HTR-8/SVneo (cell line): ENCODE results near the gene WDR59.
"Not testable (repeated sequence)": the region's sequence is repeated elsewhere in the genome, so short reads cannot be mapped to it uniquely, and the experiment has no call there.

ENCODE experiments used
- DNase-seq: peaks from one replicate; pipeline ENCODE4 v3.0.0; 2011; ENCODE audit warnings: low spot score, mixed read lengths; ENCODE audit not compliant: insufficient read length
- FAIRE-seq: peaks from 2 replicates; lab custom pipeline; 2011; peaks lifted over from hg19 to GRCh38; lab: Jason Lieb, UNC

WDR59 gene

GRCh38 chr16:74984529-74985296, at the start of gene WDR59:
Gene WDR59 (minus strand): TSS chr16:74985123. CDS start chr16:74985017, 106 bp downstream.
- FAIRE-seq: peak; percentile 99
- peak; percentile 100 for DNase-seq

- FAIRE-seq (no peak), DNase-seq (no peak)
These were observed 47.7 kb upstream of the WDR59 start for GRCh38 chr16:75032655-75033054.

DNA sequence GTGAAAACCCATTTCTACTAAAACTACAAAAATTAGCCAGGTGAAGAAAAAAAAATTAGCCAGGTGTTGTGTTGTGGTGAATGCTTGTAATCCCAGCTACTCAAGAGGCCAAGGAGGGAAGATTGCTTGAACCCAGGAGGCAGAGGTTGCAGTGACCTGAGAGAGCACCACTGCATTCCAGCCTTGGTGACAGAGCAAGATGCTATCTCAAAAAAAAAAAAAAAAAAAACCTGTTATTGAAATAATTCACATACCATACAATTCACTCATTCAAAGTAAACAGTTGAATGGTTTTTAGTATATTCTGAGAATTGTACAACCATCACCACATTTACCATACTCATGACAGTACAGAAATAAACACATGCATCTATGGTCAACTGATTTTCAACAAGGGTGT, 44.9 kb upstream of the WDR59 start:
- DNase-seq: no peak
- FAIRE-seq: no peak

GRCh38 chr16:75028544-75029135, 43.7 kb upstream of the WDR59 start:
- FAIRE-seq (no peak), DNase-seq (no peak)

DNA sequence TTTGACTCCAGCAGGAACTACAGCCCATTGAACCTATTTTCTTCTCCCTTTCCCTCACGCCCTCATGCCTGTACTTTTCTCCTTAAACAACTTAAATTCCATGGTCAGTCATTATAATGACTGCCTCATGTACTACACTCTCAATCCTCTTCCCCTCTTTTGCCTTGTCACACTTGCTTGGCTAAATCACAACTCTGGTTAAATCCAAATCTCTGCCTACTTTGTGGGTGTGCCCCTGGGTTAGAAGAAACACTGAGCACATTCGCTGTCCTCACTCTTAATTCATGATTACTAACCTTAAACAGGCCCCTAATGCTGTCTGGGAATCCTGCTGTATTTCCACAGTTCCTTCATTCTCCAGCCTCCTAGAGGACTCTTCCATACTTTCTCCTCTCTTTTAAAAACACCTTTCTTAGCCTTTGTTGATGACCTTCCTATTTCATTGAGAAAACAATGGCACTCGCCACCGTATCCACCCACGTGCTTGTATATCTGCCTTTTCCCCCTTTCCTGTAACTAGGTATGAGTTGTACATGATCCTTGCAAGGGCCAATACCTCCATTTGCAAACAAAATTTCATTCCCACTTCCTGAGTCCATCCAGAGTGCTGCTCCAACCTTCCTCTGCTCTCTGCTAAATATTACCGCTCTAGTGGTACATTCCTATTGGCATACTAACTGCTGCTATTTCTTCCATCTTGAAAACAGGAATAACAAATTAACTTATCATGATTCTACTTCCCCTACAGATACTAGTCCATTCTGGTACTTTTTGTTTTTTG, 42.8 kb upstream of the WDR59 start:
- DNase-seq: no peak
- FAIRE-seq: peak; percentile 31

DNA sequence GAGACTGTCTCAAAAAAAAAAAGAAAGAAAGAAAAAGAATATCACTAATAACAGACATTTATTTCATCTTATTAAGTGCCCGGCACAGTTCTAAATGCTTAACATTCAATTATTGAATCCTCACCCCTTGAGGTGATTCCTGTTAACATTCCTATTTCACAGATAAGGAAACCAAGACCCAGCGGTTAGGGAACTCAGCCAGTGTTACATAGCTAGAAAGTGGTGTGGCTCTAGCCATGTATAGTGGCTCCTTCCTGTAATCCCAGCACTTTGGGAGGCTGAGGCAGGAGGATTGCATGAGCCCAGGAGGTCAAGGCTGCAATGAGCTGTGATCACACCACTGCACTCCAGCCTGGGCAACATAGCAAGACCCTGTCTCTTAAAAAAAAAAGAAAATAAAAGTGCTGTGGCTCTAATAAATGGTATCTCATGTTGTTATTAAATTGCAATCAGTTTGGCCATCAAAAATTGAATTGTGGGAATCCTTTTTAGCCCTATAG, 42.0 kb upstream of the WDR59 start:
- FAIRE-seq (no peak), DNase-seq (no peak)

- peak; percentile 64 for DNase-seq
- FAIRE-seq: not testable (repeated sequence)
These were observed 41.4 kb upstream of the WDR59 start for GRCh38 chr16:75026239-75026891.

GRCh38 chr16:75025761-75026160, 40.8 kb upstream of the WDR59 start:
- no peak for FAIRE-seq
- DNase-seq: no peak

- DNase-seq (no peak), FAIRE-seq (no peak)
These were observed 39.7 kb upstream of the WDR59 start for GRCh38 chr16:75024594-75024993.

GRCh38 chr16:75024182-75024581, 39.3 kb upstream of the WDR59 start:
- FAIRE-seq: no peak

GRCh38 chr16:75023009-75023408, 38.1 kb upstream of the WDR59 start:
- FAIRE-seq (no peak), DNase-seq (no peak)

More at GRCh38 chr16:75024182-75024581, 39.3 kb upstream of the WDR59 start:
- DNase-seq: no peak

DNA sequence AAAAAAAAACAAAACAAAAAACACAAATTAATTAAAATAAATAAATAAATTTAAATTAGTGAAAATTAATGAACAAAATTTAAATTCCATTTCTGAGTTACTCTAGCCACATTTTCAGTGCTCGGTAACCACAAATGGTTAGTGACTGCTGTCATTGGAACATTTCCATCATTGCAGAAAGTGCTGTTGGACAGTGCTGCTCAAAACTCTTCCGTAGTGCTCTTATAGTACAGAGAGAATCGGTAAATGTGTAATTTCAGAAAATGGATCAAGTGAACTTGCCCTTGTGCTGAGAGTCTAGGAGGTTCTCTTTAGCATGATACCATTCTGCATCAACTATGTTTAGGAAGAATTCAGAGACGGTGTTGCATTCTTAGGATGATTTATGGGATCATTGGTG, 37.6 kb upstream of the WDR59 start:
- FAIRE-seq: no peak

GRCh38 chr16:75021410-75021809, 36.5 kb upstream of the WDR59 start:
- DNase-seq: no peak
- no peak for FAIRE-seq

More for the DNA sequence above, 37.6 kb upstream of the WDR59 start:
- no peak for DNase-seq

- no peak for FAIRE-seq
- no peak for DNase-seq
These were observed 34.7 kb upstream of the WDR59 start for GRCh38 chr16:75019586-75019985.

GRCh38 chr16:75019007-75019406, 34.1 kb upstream of the WDR59 start:
- FAIRE-seq: no peak
- DNase-seq: no peak

DNA sequence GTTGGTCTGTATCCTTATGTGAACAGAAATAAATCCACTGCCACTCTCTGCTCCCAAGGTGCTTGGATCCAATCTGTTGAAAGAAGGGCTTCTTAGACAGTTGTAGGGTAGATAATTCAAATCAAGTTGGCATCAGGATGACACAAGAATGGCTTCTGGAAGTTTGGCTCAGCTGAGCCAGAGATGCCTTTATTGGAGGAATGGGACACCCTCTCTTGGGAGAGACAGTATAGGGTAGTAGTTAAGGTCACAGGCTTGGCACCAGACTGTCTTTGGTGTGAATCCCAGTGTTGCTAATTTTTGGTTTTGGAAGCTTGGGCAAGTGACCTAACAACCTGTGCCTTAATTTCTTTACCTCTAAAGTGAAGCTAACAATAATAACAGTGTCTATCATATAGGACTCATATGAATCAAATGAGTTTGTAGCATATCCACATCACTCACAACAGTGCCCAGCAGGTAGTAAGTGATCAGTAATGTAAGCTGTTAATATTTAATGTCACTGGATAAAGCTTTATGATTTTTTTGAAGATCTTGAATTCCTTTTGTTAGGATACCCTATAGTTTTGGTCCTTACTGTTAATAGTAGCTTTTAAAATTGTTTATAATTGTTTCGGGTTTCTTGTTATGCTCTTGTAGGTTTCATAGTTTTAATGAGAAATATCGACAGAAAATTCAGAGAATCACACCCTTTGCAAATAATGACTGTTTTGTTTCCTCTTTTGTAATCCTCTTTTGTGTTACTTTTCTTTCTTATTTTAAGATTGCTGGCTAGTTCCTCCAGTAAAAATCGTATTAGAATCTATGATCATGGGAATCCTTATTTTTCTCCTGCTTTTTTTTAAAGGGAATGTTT, 33.0 kb upstream of the WDR59 start:
- FAIRE-seq: no peak
- DNase-seq: no peak

- FAIRE-seq, DNase-seq: not testable (repeated sequence)
These were observed 31.6 kb upstream of the WDR59 start for GRCh38 chr16:75016451-75017081.

DNA sequence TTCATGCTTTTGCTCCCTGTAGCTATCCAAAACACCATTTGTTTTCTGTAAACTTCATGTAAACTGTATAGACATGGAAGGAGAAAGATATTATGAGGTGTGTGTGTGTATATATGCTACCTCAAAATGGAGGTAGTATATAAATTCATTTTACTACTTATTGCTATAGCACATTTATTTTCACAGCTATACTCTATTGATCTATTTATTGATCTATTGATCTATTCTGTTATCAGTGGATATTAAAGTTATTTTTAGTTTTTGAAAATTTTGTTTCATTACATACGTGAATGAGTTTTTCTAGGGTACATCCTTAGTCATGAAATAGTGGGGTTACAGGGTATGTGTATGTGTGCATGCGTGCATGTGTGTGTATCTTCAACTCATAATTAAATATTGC, 29.4 kb upstream of the WDR59 start:
- DNase-seq (no peak), FAIRE-seq (no peak)

GRCh38 chr16:75013123-75013522, 28.2 kb upstream of the WDR59 start:
- FAIRE-seq: not testable (repeated sequence)

More at GRCh38 chr16:75013123-75013522, 28.2 kb upstream of the WDR59 start:
- not testable (repeated sequence) for DNase-seq
